HG02885 (cell line): ENCODE results near the gene ARMCX1.
"Not testable (repeated sequence)": the region's sequence is repeated elsewhere in the genome, so short reads cannot be mapped to it uniquely, and the experiment has no call there.

Experiments used
- ATAC-seq: cut with Tn5 transposase; IDR thresholded peaks from one replicate; pipeline ENCODE4 v1.9.1; 2021; ENCODE audit warnings: mild to moderate bottlenecking; ENCODE audit not compliant: unreplicated experiment, poor library complexity

Gene ARMCX1

DNA sequence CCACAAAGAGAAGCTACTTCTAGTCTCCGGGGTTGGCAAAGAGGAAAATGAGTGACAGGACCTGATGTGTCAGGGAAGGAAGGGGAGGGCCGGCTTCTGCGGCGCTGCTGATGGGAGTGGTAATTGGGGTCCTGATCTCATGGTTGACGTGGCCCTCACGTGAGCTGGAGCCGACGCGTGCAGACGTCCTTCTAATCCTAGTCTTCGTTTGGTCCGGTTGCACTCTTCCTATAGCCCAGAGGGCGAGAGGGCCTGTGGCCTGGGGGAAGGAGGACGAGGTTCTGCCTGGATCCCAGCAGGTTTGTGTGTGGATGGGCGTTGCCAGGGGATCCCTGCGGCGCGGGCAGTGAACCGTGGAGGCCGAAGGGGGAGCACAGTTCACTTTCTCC, at the start of gene ARMCX1:
TSS of gene ARMCX1 (plus strand) at position 186 of the 389 bp plus-strand sequence. CDS start 2,384 bp downstream, outside the sequence.
- no peak for ATAC-seq

DNA sequence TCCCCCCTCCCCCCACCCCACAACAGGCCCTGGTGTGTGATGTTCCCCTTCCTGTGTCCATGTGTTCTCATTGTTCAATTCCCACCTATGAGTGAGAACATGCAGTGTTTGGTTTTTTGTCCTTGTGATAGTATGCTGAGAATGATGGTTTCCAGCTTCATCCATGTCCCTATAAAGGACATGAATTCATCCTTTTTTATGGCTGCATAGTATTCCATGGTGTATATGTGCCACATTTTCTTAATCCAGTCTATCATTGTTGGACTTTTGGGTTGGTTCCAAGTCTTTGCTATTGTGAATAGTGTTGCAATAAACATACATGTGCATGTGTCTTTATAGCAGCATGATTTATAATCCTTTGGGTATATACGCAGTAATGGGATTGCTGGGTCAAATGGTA, 47.4 kb upstream of the ARMCX1 start:
- ATAC-seq, result not testable (repeated sequence)

- no peak for ATAC-seq
Measured at GRCh38 chrX:101507372-101507771, 43.0 kb upstream of the ARMCX1 start.

GRCh38 chrX:101507986-101508385, 42.4 kb upstream of the ARMCX1 start:
- ATAC-seq, result no peak

- no peak for ATAC-seq
Measured at GRCh38 chrX:101530944-101531343, 19.4 kb upstream of the ARMCX1 start.

GRCh38 chrX:101539116-101539515, 11.2 kb upstream of the ARMCX1 start:
- ATAC-seq, result no peak

GRCh38 chrX:101550751-101551379, 518 bp downstream of the ARMCX1 start:
- ATAC-seq, result no peak

GRCh38 chrX:101551380-101551767, 1.0 kb downstream of the ARMCX1 start:
- no peak for ATAC-seq

DNA sequence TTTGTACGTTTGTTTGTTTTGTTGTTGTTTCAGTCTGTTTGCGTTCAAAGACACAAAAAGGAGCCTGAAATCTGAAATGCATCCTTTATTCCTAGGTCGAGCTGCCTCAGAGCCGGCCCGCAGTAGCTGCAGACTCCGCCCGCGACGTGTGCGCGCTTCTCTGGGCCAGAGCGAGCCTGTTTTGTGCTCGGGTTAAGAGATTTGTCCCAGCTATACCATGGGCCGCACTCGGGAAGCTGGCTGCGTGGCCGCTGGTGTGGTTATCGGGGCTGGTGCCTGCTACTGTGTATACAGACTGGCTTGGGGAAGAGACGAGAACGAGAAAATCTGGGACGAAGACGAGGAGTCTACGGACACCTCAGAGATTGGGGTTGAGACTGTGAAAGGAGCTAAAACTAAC, 2.4 kb downstream of the ARMCX1 start:
- ATAC-seq, result no peak

DNA sequence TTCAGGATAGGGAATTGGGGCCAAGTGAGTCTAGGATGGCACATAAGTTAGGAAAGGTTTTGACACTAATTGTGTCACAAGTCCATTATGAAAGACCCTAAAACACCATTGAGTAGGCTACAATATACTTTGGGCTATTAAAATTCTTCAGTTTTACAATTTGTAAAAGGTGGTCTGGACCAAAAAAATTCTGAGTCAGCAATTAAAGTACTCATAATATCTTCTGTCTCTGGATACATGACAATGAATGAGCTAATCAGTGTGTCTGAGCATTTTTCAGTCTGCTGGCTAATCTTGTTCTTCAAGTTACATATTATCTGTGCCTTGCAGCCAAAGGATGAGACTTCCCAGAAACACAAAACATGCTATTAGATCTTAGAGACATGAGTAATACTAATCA, 14.3 kb downstream of the ARMCX1 start:
- no peak for ATAC-seq

- peak; percentile 95 for ATAC-seq
Measured at GRCh38 chrX:101595739-101596419, 45.5 kb downstream of the ARMCX1 start.

DNA sequence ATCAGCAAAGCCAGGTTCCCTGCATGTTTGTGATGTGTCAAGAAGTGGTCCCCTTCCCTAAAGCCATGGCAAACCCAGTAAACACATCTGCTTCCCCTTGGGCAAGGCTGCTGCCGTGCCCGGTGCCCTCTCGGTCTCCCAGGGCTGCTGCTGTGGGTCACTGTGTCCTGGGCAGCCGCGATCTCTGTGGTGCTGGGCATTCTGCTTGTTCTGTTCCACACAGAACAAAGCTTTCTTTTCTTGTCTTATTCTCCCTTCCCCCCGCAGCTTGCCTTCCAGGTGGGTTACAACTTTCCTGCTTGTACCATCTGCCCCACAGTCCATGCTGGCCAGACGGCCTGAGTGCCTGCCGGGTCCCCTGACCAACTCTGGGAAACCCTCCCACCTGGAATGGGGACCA, 49.2 kb downstream of the ARMCX1 start:
- not testable (repeated sequence) for ATAC-seq

- ATAC-seq, result no peak
Measured at GRCh38 chrX:101602077-101602476, 51.7 kb downstream of the ARMCX1 start.
